Measurements from ENCODE around the gene BFAR. TPM values are rescaled to one million over a fixed set of nuclear protein-coding genes. Genes with fewer than 3 reads are reported as not detected.
A peak's percentile ranks its signal among the peaks of the same experiment; 100 is the strongest.

The BFAR gene
- 10 to 100 TPM; 46.5 to 51.4 TPM for total RNA-seq

- H3K27ac Mint-ChIP-seq, result peak within 1 kb of the TSS; percentile 96
- CTCF ChIA-PET, result no interaction called here
Measured at GRCh38 chr16:14632693-14633569, at the start of gene BFAR. BFAR (plus strand) TSS chr16:14632951; CDS start chr16:14644347, 11,396 bp downstream.

GRCh38 chr16:14585287-14585686 lies 47.5 kb upstream of the BFAR start:
- no peak overlapping the region for H3K4me3 Mint-ChIP-seq
- no peaks in the 10 kb centered on the region for H3K4me1 Mint-ChIP-seq (ENCODE audit: low read depth)
- no peak overlapping the region for H3K27ac Mint-ChIP-seq
- peaks cover 40% of the 10 kb centered on the region for H3K36me3 Mint-ChIP-seq
- H3K27me3 Mint-ChIP-seq, result no peaks in the 10 kb centered on the region
- ChIA-PET CTCF (no interaction called here), POLR2A (no interaction called here)
- DNase-seq, result no peak
- no peaks in the 10 kb centered on the region for H3K9me3 Mint-ChIP-seq
- intact Hi-C loops (cut with micrococcal nuclease), result no loop called here

More at GRCh38 chr16:14632693-14633569, at the start of gene BFAR:
- Mint-ChIP-seq H3K4me1 (ENCODE audit: low read depth) (peaks cover 57% of the 10 kb centered on the region), H3K9me3 (no peaks in the 10 kb centered on the region), H3K4me3 (peak within 1 kb of the TSS; percentile 100), H3K27me3 (no peaks in the 10 kb centered on the region), H3K36me3 (peaks cover 15% of the 10 kb centered on the region)
- intact Hi-C loops (cut with micrococcal nuclease), result loop anchor here (1.0 to 5.0 kb wide), 3 partner anchors 346 to 1009 kb away; partner anchors contain the start of genes ERCC4 and MARF1
- peak; percentile 99 for DNase-seq
- POLR2A ChIA-PET, result no interaction called here

GRCh38 chr16:14586637-14587305 lies 46.0 kb upstream of the BFAR start:
- intact Hi-C loops (cut with micrococcal nuclease), result no loop called here
- CTCF ChIA-PET, result interaction anchor here (0.8 kb wide), 1 partner anchor 285 kb away, joined by 3 read pairs; no protein-coding TSS in a partner anchor
- Mint-ChIP-seq H3K27ac (no peak overlapping the region), H3K4me3 (no peak overlapping the region), H3K27me3 (no peaks in the 10 kb centered on the region), H3K36me3 (peaks cover 41% of the 10 kb centered on the region), H3K4me1 (ENCODE audit: low read depth) (no peaks in the 10 kb centered on the region), H3K9me3 (no peaks in the 10 kb centered on the region)
- DNase-seq, result no peak
- POLR2A ChIA-PET, result interaction anchor here (1.1 kb wide), 1 partner anchor 9 kb away, joined by 3 read pairs; no protein-coding TSS in a partner anchor

- Mint-ChIP-seq H3K4me1 (ENCODE audit: low read depth) (no peaks in the 10 kb centered on the region), H3K4me3 (no peak overlapping the region), H3K27me3 (no peaks in the 10 kb centered on the region), H3K27ac (no peak overlapping the region), H3K9me3 (no peaks in the 10 kb centered on the region), H3K36me3 (peaks cover 52% of the 10 kb centered on the region)
- intact Hi-C loops (cut with micrococcal nuclease), result loop anchor here (10.0 kb wide), 1 partner anchor 55 kb away; no protein-coding TSS in a partner anchor
- CTCF ChIA-PET, result interaction anchor here (0.6 to 1.6 kb wide), 7 partner anchors 10 to 1421 kb away, joined by 3 to 5 read pairs (median 3); no protein-coding TSS in a partner anchor
- POLR2A ChIA-PET, result no interaction called here
- no peak for DNase-seq
Measured at GRCh38 chr16:14600164-14600563, 32.6 kb upstream of the BFAR start.

GRCh38 chr16:14602443-14602963 lies 30.2 kb upstream of the BFAR start:
- POLR2A ChIA-PET, result no interaction called here
- H3K4me1 Mint-ChIP-seq (ENCODE audit: low read depth), result no peaks in the 10 kb centered on the region
- H3K9me3 Mint-ChIP-seq, result no peaks in the 10 kb centered on the region
- H3K27me3 Mint-ChIP-seq, result no peaks in the 10 kb centered on the region
- CTCF ChIA-PET, result interaction anchor here (0.8 kb wide), 1 partner anchor 57 kb away, joined by 3 read pairs; no protein-coding TSS in a partner anchor
- intact Hi-C loops (cut with micrococcal nuclease), result loop anchor here (10.0 kb wide), 1 partner anchor 58 kb away; no protein-coding TSS in a partner anchor
- DNase-seq, result no peak
- peaks cover 55% of the 10 kb centered on the region for H3K36me3 Mint-ChIP-seq
- no peak overlapping the region for H3K27ac Mint-ChIP-seq
- no peak overlapping the region for H3K4me3 Mint-ChIP-seq

- no peaks in the 10 kb centered on the region for H3K27me3 Mint-ChIP-seq
- H3K4me1 Mint-ChIP-seq (ENCODE audit: low read depth), result peaks cover 4% of the 10 kb centered on the region
- CTCF ChIA-PET, result interaction anchor here (0.5 kb wide), 1 partner anchor 671 kb away, joined by 3 read pairs; no protein-coding TSS in a partner anchor
- H3K27ac Mint-ChIP-seq, result no peak overlapping the region
- no peak for DNase-seq
- intact Hi-C loops (cut with micrococcal nuclease), result loop anchor here (10.0 kb wide), 1 partner anchor 61 kb away; no protein-coding TSS in a partner anchor
- H3K36me3 Mint-ChIP-seq, result peaks cover 53% of the 10 kb centered on the region
- H3K4me3 Mint-ChIP-seq, result no peak overlapping the region
- POLR2A ChIA-PET, result no interaction called here
- no peaks in the 10 kb centered on the region for H3K9me3 Mint-ChIP-seq
Measured at GRCh38 chr16:14606102-14606501, 26.6 kb upstream of the BFAR start.

- H3K27ac Mint-ChIP-seq, result no peak overlapping the region
- ChIA-PET POLR2A (no interaction called here), CTCF (interaction anchor here (0.6 kb wide), 1 partner anchor 17 kb away, joined by 3 read pairs; no protein-coding TSS in a partner anchor)
- H3K36me3 Mint-ChIP-seq, result peaks cover 42% of the 10 kb centered on the region
- no peak for DNase-seq
- H3K4me3 Mint-ChIP-seq, result no peak overlapping the region
- peaks cover 4% of the 10 kb centered on the region for H3K4me1 Mint-ChIP-seq (ENCODE audit: low read depth)
- no peaks in the 10 kb centered on the region for H3K27me3 Mint-ChIP-seq
- intact Hi-C loops (cut with micrococcal nuclease), result loop anchor here (10.0 kb wide), 1 partner anchor 63 kb away; no protein-coding TSS in a partner anchor
- no peaks in the 10 kb centered on the region for H3K9me3 Mint-ChIP-seq
Measured at GRCh38 chr16:14608111-14608566, 24.6 kb upstream of the BFAR start.

GRCh38 chr16:14608604-14609003 lies 24.1 kb upstream of the BFAR start:
- intact Hi-C loops (cut with micrococcal nuclease), result loop anchor here (10.0 kb wide), 1 partner anchor 64 kb away; no protein-coding TSS in a partner anchor
- Mint-ChIP-seq H3K4me1 (ENCODE audit: low read depth) (peaks cover 4% of the 10 kb centered on the region), H3K9me3 (no peaks in the 10 kb centered on the region), H3K27ac (no peak overlapping the region), H3K36me3 (peaks cover 41% of the 10 kb centered on the region), H3K4me3 (no peak overlapping the region), H3K27me3 (no peaks in the 10 kb centered on the region)
- CTCF ChIA-PET, result interaction anchor here (0.6 kb wide), 1 partner anchor 16 kb away, joined by 3 read pairs; no protein-coding TSS in a partner anchor
- DNase-seq, result no peak
- POLR2A ChIA-PET, result no interaction called here

GRCh38 chr16:14609716-14610115 lies 23.0 kb upstream of the BFAR start:
- intact Hi-C loops (cut with micrococcal nuclease), result loop anchor here (10.0 kb wide), 1 partner anchor 65 kb away; no protein-coding TSS in a partner anchor
- Mint-ChIP-seq H3K9me3 (no peaks in the 10 kb centered on the region), H3K27ac (no peak overlapping the region), H3K4me3 (no peak overlapping the region), H3K4me1 (ENCODE audit: low read depth) (peaks cover 4% of the 10 kb centered on the region), H3K36me3 (peaks cover 41% of the 10 kb centered on the region), H3K27me3 (no peaks in the 10 kb centered on the region)
- ChIA-PET CTCF (interaction anchor here (1.0 kb wide), 1 partner anchor 10 kb away, joined by 4 read pairs; no protein-coding TSS in a partner anchor), POLR2A (no interaction called here)
- DNase-seq, result no peak

- Mint-ChIP-seq H3K27me3 (no peaks in the 10 kb centered on the region), H3K4me3 (no peak overlapping the region), H3K27ac (no peak overlapping the region), H3K36me3 (peaks cover 46% of the 10 kb centered on the region), H3K4me1 (ENCODE audit: low read depth) (peaks cover 4% of the 10 kb centered on the region), H3K9me3 (no peaks in the 10 kb centered on the region)
- ChIA-PET CTCF (no interaction called here), POLR2A (no interaction called here)
- intact Hi-C loops (cut with micrococcal nuclease), result no loop called here
- DNase-seq, result no peak
Measured at GRCh38 chr16:14611660-14612059, 21.1 kb upstream of the BFAR start.

GRCh38 chr16:14613991-14614390 lies 18.8 kb upstream of the BFAR start:
- Mint-ChIP-seq H3K36me3 (peaks cover 39% of the 10 kb centered on the region), H3K4me3 (no peak overlapping the region), H3K9me3 (no peaks in the 10 kb centered on the region), H3K27me3 (no peaks in the 10 kb centered on the region), H3K4me1 (ENCODE audit: low read depth) (no peaks in the 10 kb centered on the region), H3K27ac (no peak overlapping the region)
- no peak for DNase-seq
- intact Hi-C loops (cut with micrococcal nuclease), result no loop called here
- ChIA-PET CTCF (no interaction called here), POLR2A (no interaction called here)

- no peak overlapping the region for H3K27ac Mint-ChIP-seq
- H3K36me3 Mint-ChIP-seq, result peaks cover 25% of the 10 kb centered on the region
- CTCF ChIA-PET, result no interaction called here
- no peak overlapping the region for H3K4me3 Mint-ChIP-seq
- DNase-seq, result no peak
- H3K9me3 Mint-ChIP-seq, result no peaks in the 10 kb centered on the region
- no peaks in the 10 kb centered on the region for H3K27me3 Mint-ChIP-seq
- POLR2A ChIA-PET, result no interaction called here
- intact Hi-C loops (cut with micrococcal nuclease), result no loop called here
- no peaks in the 10 kb centered on the region for H3K4me1 Mint-ChIP-seq (ENCODE audit: low read depth)
Measured at GRCh38 chr16:14616280-14616679, 16.5 kb upstream of the BFAR start.

All from activated CD4-positive, alpha-beta memory T cell treated with anti-CD3 and anti-CD28 coated beads for 36 hours (primary cell).